T-helper 22 cell (primary cell): Measurements from ENCODE around the gene UQCRHL.

Experiments
- DNase-seq: peaks from one replicate; pipeline ENCODE4 v3.0.0-alpha.2; 2020; ENCODE audit warnings: low read depth

UQCRHL gene

DNA sequence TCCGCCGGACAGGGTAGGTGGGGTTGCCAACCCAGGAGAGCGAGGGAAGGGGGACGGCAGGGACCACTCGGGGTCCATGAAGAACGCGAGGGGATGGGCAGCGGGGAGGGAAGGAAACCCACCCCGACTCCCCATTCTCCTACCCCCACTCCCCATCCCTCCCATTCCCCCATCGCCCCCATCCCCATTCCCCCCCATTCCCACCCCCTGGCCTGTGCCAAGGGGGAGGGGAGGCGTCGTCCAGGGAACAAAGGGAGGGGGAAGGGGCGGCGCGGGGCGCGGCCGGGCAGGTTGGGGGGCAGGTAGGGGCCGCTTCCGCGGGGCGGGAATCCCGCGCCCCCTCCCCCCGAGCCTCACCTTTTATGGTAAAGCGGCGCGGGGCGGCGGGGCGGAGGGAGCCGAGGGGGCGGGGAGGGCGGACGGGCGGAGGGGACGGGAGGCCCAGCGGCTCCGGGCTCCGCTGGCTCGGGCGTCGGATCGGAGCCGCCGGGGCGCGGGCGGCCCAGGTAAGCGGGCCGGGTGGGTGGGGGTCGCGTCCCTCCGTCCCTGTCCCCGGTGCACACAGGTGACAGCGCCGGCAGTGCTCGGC lies 49.0 kb downstream of the UQCRHL start, which contains the start of gene FBLIM1:
TSS of gene FBLIM1 (plus strand) at position 453 of the 589 bp plus-strand sequence. CDS start 6,189 bp downstream, outside the sequence.
- no peak for DNase-seq

DNA sequence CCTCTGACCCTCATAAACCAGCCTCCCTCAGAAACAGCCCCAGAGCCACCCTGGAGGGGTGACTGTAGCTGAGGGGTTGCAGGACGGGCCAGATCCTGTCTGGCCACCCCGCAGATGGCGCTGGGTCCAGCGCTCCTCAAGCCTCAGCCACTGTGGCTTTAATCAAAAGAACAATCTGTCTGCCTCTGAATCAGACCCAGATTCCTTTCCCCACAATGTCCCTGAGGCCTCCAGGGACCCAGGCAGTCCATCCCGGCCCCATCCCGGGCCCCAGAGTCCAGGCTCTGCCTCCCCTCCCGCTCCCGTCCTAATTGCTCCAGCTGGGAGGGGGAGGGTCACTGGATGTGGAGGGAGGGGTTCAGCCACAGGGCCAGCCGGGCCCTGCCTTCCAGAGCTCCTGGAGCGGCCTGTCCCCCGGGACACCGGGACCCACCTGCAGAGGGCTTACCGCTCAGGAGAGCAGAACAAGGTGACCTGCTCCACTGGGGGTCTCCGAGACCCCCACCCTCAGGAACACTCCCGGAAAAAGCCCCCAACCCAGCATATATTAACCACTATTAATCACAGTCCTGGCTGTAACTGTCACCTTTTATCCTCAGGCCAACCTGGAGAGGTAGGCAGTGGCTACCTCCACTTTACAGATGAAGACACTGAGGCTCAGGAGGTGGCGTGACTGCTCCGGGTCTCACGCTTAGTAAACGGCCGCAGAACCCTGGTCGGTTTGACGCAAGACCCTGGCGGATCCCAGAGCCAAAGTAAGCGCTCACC lies 49.7 kb downstream of the UQCRHL start:
- DNase-seq = no peak
